T follicular helper cell (primary cell): ENCODE results near the gene RASGRF2.
A peak's percentile ranks its signal among the peaks of the same experiment; 100 is the strongest.

Source experiments
- DNase-seq: peaks from one replicate; pipeline ENCODE4 v3.0.0-alpha.2; 2020; ENCODE audit warnings: low read depth

RASGRF2 gene

DNA sequence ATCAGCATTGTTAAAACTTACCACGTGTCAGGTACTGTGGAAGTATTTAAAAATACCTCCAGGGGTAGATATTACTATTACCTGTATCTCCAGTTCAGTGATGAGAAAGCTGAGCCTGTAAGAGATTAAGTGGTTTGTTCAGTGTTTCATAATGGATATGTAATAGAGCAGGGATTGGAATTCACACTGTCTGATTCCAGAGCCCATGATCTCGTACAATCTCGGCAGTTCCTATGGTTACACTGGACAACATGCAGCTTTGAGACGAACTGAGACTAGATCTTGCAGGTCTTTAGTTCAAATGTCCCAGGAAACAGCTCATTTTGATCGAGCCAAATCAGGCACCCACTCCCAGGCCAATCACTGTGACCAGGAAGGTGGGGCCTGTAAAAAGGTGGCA lies 8.8 kb upstream of the RASGRF2 start:
- DNase-seq = no peak

DNA sequence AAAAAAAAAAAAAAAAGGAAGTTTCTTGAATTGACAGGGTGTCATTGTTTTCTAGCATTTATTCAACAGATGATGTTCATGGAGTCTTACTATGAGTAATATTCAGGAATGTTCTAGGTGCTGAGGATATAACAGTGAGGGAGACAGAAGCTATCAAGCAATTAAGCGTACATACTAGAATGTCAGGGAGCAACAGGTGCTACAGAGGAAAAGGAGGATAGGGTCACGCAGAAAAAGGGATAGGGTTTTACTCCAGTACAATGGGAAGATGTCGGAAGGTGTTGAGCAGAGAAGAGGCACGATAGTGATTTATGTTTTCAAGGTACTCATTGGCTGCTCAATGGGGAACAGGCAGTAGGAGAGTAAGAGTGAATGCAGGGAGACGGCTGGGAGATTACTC lies 6.6 kb upstream of the RASGRF2 start:
- no peak for DNase-seq

DNA sequence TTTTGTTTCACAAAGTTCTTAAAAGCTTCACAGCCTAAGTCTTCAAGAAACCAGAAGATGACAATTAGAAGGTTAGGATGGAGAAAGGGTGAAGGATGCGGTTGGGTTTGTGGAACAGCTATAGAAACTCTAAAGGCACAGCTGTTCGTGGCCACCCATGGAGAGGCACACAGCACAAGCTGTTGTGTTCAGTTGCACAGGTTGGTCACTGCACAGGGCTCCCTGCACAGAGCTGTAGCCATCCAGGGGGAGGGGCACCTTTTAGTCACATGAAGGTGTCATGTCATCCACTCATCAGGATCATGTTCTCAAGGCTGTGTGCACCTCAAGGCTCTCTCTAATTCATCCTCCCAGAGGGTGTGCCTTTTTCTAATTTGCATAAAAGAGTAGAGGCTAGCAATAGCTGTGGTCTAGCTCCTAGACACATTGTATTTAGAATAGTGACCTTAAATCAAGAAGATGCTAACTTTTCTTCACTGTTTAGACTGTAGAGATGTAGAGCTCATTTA lies 5.0 kb upstream of the RASGRF2 start:
- no peak for DNase-seq

DNA sequence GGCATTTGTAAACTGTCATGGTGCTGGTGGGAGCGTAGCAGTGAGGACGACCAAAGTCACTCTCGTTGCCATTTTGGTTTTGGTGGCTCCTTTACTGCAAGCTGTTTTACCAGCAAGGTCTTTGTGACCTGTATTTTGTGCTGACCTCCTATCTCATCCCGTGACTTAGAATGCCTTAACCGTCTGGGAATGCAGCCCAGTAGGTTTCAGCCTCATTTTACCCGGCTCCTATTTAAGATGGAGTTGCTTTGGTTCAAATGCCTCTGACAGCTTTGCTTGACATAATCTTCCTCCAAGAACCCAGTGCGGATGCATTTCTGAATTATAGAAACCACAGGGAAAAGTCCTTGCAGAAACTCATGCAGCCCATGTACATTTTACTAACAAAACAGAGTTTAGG lies 3.9 kb upstream of the RASGRF2 start:
- no peak for DNase-seq

DNA sequence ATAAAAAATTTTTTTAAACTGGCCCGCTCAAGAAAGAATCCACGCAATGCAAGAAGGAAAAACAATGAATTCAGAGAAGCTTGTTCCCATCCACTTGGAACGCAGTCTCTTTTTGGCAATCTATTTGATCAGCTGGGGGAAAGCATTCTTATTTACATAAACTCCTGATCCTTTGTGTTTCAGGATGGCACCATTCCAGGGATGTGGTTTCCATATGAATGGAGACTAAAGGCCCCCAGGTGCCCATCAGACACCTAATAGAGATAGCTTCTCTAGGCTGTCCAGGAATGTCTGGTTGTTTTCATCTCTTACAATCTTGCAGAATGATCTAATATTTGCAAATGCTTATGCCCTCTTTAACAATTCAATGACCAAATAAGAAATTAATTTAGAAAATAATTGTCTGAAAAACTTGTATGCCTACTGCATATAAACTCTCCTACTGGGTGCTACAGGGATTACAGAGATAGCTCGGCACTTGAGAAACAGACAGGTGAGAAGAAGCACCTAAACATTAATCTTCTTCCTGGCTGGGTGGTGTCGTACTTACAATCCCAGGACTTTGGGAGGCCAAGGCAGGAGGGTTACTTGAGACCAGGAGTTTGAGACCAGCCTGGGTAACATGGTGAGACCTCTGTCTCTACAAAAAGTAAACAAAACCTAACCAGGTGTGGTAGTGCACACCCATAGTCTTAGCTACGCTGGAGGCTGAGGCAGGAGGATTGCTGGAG lies 3.0 kb upstream of the RASGRF2 start:
- DNase-seq = no peak

DNA sequence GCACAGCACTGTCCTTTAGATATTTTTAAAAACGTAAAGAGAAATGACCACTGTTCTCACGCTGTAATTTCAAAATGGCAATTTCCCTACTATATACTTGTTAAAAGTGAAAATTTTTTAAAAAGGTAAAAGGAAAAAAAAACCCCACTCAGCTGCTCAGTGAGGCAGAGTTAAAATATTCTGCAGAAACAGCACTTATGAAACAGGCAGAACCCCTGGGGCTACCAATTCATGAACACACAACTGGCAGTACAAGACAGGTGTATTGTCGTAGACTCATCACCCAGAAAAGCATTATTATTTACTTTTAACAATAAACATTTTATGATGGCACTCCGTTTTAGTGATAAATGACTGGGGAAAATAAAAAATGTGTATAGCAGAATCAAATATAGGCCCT lies 1.5 kb upstream of the RASGRF2 start:
- no peak for DNase-seq

DNA sequence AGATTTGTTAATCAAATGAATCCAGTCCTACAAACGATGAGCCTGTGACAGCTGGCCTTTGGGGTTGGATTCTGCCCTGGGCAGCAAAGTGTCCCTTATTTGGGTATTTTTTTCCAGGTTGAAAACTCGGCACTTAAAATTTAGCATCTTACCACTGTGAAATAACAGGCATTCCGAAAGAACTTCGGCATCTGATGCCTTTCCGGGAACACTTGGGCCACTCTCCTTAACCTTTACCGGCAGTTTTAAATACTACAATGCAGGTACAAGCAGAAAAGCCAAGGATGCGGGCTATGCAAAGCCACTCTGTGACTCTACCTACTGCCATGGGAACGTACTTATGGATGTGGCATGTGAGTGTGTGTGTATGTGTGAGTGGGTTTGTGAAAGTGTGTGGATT lies 1.0 kb upstream of the RASGRF2 start:
- no peak for DNase-seq

DNA sequence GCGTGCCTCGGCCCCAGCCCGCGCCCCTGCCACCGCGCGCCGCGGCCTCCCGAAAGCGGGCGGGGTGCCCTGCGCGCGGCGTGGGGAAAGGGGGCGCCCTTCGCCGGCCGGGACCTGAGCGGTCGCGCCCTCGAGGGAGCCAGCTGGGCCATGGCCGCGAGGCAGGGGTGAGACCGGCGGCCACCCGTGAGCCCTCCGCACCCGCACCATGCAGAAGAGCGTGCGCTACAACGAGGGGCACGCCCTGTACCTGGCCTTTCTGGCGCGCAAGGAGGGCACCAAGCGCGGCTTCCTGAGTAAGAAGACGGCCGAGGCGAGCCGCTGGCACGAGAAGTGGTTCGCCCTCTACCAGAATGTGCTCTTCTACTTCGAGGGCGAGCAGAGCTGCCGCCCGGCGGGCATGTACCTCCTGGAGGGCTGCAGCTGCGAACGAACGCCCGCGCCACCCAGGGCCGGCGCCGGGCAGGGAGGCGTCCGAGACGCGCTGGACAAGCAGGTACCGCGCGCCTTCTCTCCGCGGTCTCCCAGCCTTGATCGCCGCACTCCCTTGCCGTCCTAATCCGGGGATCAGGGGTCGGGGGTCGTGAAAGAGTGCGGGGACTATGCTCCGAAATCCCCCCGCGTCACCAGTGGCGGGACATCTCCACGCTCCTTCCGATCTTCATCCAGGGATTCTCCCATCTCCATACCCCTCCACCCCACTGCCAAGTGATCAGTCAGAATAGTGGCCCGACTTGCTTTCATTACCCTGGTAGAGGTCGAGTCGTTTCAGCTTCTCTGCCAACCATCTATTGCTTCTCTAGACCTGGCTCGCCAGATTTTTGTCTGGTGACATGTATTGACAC lies 590 bp downstream of the RASGRF2 start:
- DNase-seq = no peak

DNA sequence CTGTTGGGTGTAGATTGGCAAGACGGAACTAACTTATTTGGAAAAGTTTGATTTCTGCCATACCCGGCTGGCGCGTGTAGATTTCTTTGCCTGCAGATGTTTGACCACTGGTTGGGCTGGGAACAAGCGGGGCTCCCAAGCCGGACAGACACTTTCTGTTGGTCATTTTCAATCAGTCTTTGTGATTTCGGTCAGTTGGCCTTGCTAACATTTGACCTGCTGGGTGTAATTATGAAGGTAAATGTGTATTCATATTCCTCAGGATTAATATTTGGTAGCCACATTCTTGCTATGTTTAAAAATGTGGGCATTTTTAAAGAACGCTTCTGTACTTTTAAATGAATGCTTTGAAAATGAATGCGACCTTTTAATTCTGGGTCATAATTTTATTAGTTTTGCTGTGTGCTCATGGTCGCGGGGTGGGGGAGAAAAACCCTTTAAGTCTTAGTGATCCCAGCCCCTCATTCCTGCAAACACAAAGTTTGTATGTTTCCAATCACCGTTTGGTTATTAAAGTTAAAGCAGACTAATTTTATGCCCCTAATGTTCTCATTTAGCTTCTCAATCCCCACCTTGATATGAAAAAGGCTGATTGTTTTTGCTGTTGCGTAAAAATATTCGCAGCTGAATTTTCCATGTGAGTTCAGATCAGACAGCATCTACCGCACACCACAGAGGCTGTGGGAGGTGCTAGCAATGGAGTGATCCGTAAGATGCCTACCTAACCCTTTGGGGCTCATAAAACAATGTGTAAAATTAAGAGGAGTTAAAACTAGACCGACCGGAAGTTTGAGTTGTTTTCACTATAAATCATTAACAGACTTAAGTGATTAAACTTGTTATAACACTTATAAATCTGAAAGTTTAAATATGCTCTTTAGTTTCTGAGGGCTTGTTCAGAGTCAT lies 1.5 kb downstream of the RASGRF2 start:
- peak; percentile 33 for DNase-seq

DNA sequence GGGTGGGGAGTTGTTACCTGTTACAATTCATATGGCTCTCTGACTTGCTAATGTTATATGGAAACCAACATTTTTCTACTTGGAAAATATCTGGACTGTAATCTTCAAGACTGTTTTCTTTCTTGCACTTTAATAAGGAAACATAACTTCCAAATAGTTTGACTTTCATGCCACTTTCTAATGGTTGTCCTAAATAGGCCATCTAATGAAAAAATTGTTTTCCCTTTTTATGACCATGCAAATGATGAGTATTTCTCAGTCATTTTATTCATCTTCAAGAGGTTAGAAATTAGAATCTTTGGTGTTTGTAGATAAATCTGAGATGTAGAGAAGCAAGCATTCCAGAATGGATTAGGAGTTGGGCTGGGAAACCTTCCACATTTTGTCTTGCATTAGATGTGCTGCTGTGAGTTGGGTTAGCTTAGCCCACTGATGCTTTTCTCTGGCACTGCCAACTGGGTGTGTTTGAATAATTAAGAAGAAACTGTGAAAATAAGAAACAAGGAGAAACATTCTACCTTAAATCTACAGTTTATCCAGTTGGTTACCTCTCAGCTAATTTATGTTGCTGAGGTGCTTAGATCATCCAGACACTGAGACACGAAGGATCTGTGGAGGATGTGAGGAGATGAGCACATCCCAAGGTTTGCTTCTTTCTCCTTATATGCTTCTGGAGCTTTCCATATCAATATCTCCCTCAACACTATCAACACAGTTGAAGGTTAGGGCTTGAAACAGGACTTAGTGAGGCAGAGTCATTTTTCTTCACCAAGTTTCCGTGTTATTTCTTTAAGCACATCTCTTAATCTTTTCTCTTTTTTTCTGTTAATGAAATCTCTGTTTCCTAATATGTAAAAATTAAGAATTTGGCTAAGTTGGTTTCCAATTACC lies 2.7 kb downstream of the RASGRF2 start:
- no peak for DNase-seq

DNA sequence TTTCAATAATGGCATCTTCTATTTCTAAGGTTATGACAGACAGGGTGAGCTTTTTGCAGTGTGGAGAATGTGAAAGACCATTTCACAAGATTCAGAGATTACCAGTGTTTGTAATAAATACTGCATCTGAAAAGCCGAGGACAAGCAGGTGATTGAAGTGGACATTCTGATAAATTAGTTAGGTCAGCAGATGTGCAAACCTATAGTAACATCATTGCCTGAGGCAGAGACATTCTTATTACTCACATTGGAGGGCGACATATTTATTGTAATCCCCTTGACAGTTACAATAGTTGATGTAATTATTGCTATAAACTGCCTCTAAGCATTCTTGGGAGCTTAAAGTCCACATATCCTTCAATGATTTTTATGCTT lies 3.3 kb downstream of the RASGRF2 start:
- DNase-seq = no peak

DNA sequence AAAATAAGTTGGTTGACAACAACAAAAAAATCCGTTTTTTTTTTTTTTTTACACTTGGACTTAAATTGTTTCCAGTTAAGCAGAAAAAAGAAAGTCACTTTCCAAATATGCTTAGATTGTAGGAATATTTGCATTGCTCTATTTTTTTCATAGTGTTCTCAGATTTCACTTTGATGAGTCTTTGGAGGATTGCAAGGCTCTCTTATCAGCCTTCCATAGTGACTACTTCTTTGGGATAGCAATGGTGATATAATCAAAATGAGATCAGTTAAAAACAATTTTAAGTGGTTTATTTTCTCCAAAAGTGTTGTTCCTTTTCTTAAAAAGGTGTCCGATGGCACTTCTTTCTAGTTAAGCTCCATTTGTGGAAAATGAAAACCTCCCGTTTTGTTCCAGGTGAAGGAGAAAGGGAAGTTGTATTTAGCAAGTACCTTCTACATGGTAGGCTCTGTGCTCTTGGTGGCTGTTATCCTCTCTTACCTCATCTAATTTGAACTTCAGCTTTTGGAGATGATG lies 3.9 kb downstream of the RASGRF2 start:
- DNase-seq = no peak

DNA sequence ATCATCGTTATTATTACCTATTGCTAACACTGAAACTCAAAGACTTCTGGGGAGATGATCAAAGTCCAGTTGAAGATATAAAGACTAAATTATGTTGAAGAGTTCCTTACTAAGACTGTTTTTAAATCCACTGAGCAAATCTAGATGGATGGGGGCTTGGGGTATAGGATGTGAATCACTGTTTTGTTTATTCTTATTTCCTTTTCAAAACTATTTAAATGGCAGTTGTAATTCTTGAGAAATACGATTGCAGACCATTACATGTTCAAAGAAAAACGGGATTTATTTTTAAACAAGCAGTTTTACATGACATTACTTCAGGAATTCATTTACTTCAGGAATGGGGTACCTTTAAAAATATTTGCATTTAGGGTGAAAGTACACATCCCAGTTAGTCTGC lies 4.3 kb downstream of the RASGRF2 start:
- DNase-seq = no peak

DNA sequence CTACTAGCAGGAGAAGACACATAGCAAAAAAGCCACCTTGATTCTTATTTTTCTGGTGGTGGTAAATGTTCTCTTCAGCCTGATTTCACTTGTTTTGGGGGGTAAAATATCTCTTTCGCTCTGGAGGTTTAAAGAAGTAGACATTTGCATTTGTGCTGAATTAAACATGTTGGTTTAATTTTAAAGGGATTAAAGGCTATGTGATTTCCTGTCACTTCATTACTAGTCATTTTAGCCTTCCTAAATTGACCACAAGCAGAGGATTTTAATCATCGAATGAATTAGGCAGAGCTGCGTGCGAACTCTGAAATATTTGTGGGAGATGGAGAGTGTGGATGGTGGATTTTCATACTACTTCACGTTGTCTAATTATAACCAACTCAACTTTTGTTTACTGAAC lies 4.8 kb downstream of the RASGRF2 start:
- DNase-seq = no peak

DNA sequence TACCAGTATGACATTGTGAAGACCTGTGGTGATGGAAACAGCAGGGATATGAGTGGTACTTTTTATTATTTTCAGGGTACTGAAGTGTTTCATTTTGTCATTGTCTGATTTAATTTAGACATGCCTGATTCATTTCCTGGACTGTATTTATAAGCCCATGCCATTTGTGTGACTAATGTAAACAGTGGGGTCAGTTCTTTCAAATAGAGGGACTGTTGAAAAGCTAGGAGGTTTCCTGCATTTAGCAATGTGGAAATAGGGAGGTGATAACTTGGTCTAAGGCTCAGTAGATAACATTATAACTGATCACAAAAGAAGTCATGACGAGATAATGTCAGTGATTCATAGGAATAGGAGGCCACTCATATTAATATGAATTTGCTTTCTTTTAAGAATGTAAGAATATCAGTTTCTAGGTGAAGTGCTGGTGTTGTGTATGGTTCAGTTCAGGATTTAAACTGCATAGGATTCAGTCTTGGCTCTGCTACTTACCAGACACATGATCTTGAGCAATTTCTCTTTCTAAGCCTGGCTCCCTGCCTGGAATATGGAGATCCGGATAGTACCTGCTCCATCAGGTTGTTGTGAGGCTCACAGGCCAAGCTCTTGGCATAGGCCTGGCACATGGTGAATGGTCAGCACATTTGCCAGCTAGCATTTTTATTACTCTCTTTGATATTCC lies 7.5 kb downstream of the RASGRF2 start:
- DNase-seq = no peak

DNA sequence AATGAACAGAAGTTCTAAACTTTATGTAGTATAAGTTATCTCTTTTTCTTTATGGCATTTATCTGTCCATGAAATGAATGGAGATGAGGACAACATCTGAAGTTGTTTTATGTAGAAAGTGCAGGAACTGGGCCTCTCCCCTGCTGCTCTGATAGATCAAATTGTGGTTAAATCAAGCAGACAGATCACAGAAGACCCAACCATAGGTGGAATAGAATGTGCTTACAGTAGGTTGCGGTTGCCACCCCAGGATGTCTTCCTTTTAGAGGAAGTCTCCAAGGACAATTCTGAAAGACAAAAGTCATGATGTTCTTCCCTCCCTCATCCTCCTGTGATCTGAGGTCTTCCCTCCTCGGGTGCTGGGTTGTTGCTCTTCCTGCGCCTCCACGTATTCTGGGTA lies 12.9 kb downstream of the RASGRF2 start:
- DNase-seq = no peak

DNA sequence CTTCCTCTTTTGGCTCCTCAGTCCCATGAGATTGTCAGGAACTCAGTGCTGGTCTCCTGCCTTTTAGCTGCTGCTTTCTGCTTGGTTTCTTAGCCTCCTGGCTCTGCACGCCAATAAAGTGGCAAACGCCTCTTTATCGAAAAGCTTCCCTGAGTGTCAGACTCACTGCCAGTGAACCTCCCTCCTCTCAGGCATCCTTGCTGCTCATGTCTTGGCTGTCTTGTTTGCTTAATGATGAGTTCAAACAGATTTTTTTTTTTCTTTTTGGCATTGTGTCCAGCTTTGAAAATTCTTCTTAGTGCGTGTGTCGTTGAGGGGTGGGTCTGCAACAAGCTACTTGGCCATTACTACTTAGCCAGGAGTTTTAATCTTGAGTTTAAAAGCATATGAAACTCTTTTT lies 14.9 kb downstream of the RASGRF2 start:
- no peak for DNase-seq

DNA sequence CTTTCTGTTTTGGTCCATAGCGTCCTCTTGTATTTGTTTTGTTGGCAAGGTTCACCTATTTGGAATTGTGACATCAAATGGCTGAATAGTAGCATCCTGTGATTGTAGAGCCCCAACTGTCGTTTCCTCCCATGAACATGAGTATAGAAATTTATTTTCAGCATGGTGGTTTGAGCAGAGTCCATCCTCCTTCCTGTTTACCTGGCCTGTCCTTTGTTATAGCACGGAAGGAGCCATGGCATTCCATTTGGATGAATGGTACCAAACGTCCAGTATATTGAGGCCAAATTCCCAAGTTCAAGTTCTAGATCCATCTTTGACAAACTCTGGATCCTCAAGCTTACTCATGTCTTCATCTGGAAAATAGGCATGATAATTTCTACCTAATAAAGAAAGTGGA lies 16.8 kb downstream of the RASGRF2 start:
- no peak for DNase-seq

DNA sequence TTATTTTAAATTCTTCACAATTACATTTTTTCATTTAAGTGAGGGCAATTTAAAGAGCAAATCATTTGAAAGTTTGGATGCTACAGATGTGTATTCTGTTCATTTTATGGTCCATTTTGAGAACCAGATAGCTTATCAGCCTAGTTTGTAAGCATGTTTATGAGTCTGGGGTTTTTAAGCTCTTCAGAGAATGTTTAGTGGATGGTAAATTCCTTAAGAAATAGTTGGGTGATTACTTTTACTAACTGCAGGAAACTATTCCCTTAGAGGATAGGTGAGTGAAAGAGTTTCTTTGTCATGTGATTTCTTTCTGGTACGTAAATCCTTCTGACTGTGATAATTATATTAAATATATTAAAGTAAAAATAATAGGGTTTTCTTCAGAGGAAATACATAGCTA lies 17.6 kb downstream of the RASGRF2 start:
- DNase-seq = no peak

DNA sequence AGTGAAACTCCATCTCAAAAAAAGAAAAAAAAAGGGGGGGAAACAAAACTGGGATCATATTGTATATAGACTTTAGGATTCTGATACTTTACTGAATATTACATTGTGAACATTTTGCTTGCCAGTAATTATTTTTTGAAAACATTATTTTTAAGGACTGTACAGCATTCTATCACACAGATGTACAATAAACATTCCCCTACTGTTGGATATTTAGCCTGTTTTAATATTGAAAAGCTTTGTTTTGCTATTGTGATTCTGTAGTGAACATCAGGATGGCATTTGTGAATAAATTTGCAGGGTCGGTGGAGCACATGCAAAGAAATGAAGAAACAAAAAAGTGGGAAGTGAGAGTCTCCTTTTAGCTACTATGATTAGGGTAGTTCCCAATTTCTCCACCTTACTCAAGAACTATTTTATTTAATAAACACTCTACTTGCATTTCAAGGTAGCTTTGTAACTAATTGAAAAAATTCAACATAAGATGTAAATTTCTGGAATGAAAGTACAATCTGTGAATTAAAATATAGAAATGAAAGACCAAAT lies 18.7 kb downstream of the RASGRF2 start:
- no peak for DNase-seq
